Activated CD8-positive, alpha-beta memory T cell treated with anti-CD3 and anti-CD28 coated beads, Interleukin-2, amount 50 U/mL, for 24 hours (primary cell): ENCODE data around the gene MLIP.
"Not testable (repeated sequence)": the region's sequence is repeated elsewhere in the genome, so short reads cannot be mapped to it uniquely, and the experiment has no call there.

ENCODE experiments used
- DNase-seq: peaks from one replicate; pipeline ENCODE4 v3.0.0-alpha.2; 2020; ENCODE audit errors: extremely low read depth

MLIP gene

GRCh38 chr6:54217018-54217417, 105.8 kb downstream of the MLIP start:
- no peak for DNase-seq

GRCh38 chr6:54222217-54222616, 111.0 kb downstream of the MLIP start:
- DNase-seq, result no peak

GRCh38 chr6:54232703-54233102, 121.5 kb downstream of the MLIP start:
- DNase-seq, result no peak

GRCh38 chr6:54234539-54234938, 123.3 kb downstream of the MLIP start:
- no peak for DNase-seq

- DNase-seq, result no peak
Measured at GRCh38 chr6:54236984-54237383, 125.7 kb downstream of the MLIP start.

GRCh38 chr6:54238396-54238795, 127.2 kb downstream of the MLIP start:
- DNase-seq, result no peak

GRCh38 chr6:54243699-54244098, 132.5 kb downstream of the MLIP start:
- no peak for DNase-seq

GRCh38 chr6:54244430-54244829, 133.2 kb downstream of the MLIP start:
- no peak for DNase-seq

GRCh38 chr6:54245265-54245664, 134.0 kb downstream of the MLIP start:
- no peak for DNase-seq

- DNase-seq, result no peak
Measured at GRCh38 chr6:54248319-54248718, 137.1 kb downstream of the MLIP start.

GRCh38 chr6:54248994-54249393, 137.8 kb downstream of the MLIP start:
- no peak for DNase-seq

- not testable (repeated sequence) for DNase-seq
Measured at GRCh38 chr6:54249812-54250211, 138.6 kb downstream of the MLIP start.

GRCh38 chr6:54252496-54252895, 141.3 kb downstream of the MLIP start:
- no peak for DNase-seq

GRCh38 chr6:54252916-54253315, 141.7 kb downstream of the MLIP start:
- no peak for DNase-seq

GRCh38 chr6:54254886-54255285, 143.6 kb downstream of the MLIP start:
- no peak for DNase-seq

- DNase-seq, result no peak
Measured at GRCh38 chr6:54255886-54256285, 144.6 kb downstream of the MLIP start.

GRCh38 chr6:54260025-54260424, 148.8 kb downstream of the MLIP start:
- DNase-seq, result no peak

- no peak for DNase-seq
Measured at GRCh38 chr6:54262499-54262898, 151.3 kb downstream of the MLIP start.

- no peak for DNase-seq
Measured at GRCh38 chr6:54262971-54263370, 151.7 kb downstream of the MLIP start.

GRCh38 chr6:54264581-54265272, 153.5 kb downstream of the MLIP start:
- DNase-seq, result no peak

- DNase-seq, result no peak
Measured at GRCh38 chr6:54266400-54266923, 155.2 kb downstream of the MLIP start.

- no peak for DNase-seq
Measured at GRCh38 chr6:54267798-54268197, 156.6 kb downstream of the MLIP start.

- DNase-seq, result no peak
Measured at GRCh38 chr6:54273214-54273820, 162.1 kb downstream of the MLIP start.

GRCh38 chr6:54274383-54274782, 163.1 kb downstream of the MLIP start:
- no peak for DNase-seq
